ENCODE results near the gene STARD9.

STARD9 gene

DNA sequence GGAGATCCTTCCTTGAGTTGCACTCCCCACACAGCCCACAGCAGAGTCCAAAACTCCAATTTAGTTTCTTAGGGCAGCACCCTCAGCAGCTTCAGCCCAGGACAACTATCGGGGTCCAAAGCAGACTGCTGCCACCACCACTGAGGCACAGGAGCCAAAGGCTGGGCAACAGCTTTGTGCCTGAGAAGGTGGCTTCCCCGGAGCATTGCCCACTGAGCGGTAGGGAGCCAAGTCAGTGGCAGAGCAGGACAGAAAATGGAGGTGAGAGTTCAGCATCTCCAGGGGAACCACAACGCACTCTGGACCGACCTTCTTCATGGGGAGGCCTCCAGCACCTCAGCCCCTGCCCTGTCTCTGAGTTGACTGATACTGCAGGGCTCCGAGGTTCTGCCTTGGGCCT, 118.1 kb downstream of the STARD9 start:
- DNase-seq (ENCODE audit: low spot score) = no peak
- no peak for FAIRE-seq

DNA sequence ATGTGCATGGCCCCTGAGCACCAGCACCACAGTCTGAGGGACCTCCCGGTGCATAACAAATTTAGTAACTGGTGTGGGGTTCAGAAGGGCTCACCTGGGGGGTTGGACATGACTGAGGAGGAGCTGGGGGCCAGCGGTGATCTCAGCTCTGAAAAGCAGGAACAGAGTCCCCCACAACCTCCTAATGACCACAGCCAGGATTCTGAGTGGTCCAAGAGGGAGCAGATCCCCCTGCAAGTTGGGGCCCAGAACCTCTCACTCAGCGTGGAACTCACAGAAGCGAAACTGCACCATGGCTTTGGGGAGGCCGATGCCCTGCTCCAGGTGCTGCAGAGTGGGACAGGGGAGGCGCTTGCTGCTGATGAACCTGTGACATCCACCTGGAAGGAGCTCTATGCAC, 118.5 kb downstream of the STARD9 start:
- FAIRE-seq (no peak), DNase-seq (ENCODE audit: low spot score) (no peak)

DNA sequence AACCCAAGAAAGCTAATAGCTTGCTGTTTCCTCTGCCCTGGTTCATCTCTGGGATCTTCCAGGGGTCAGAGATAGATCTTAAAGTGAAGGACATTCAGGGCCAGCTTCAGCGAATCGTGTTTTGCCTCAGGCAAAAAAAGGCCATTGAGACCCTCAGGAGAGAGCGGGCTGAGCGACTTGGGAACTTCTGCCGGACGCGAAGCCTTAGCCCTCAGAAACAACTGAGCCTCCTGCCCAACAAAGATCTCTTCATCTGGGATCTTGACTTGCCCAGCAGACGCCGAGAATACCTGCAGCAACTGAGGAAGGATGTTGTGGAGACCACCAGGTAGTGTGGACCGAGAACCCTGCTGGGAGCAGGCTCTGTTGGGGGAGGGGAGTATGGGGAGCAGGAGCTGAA, 119.0 kb downstream of the STARD9 start:
- no peak for DNase-seq (ENCODE audit: low spot score)
- no peak for FAIRE-seq

DNA sequence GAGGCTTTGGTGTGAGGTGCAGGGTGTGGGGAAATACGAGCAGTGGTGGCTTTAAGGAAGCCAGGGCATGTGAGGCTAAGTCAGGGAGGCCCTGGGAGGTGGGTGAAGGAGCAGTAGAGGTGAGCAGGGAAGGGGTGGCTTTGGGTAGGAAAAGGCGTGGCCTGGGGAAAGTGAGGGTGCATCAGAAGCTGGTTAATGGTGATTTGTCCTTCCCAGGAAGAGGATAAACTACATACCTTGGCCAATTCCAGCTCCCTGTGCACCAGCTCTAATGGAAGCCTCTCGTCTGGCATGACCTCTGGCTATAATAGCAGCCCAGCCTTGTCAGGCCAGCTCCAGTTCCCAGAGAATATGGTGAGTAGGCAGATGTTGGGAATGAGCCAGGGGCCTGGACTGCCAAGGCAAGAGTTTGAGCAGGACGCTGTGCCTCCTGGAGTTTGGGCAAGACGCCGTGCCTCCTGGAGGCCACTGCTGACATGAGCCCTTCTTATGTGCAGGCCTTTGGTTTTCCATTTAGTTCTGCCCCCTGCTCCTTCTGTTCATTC, 120.2 kb downstream of the STARD9 start:
- FAIRE-seq = no peak
- DNase-seq (ENCODE audit: low spot score) = no peak

- DNase-seq (ENCODE audit: low spot score) (no peak), FAIRE-seq (no peak)
These were observed 121.2 kb downstream of the STARD9 start for GRCh38 chr15:42696626-42697025.

DNA sequence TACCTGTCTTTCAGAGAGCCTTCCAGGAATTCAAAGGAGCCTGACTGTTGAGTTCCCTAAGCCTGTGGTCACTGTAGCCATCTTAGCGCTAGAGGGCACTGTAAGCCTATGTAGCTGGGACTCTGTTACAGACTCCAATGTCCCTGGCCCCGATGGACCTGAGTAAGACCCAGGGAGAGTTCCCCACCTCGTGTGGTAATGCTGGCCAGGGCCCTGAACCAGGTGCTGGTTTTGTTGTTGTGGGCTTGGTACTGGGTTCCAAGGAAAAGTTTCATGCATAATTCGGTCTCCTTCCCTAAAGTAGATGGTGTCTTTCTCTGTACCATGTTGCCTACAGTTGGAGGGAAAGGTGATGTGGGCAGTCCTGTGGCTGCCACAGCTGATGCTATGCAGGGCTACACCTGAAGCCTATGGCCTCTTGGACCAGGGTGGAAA, 129.1 kb downstream of the STARD9 start:
- DNase-seq (ENCODE audit: low spot score) = peak; percentile 69

DNA sequence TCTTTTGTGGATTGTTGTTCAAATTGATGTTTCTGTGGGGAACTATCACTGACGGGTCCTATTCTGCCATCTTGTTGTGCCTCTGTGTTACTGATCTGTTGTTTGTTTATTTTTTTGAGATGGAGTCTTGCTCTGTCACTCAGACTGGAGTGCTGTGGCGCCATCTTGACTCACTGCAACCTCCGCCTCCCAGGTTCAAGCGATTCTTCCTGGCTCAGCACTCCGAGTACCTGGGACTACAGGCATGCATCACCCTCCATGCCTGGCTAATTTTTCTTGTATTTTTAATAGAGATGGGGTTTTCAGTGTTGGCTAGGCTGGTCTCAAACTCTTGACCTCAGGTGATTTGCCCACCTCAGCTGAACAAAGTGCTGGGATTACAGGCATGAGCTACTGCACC, 129.9 kb downstream of the STARD9 start:
- FAIRE-seq = no peak
- no peak for DNase-seq (ENCODE audit: low spot score)

More for the DNA sequence above, 129.1 kb downstream of the STARD9 start:
- FAIRE-seq = no peak

DNA sequence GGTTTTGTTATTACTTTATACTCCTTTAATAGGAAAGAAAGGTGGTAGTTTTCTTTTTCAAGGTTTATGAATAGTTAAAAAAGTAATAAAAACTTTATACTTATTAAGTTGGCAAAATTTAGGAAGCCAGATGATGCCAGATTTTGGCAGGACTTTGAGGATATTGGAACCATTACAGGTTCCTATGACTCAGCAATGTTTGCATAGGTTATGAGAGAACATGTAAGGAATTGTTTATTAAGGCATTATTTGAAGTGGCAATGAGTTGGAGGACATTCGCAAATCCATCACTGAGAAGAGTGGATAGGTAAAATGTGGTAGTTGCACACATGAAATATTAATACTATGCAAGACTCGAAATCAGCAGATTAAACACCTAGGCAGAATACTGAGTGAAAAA, 131.7 kb downstream of the STARD9 start:
- FAIRE-seq = no peak
- DNase-seq (ENCODE audit: low spot score) = no peak

GRCh38 chr15:42707873-42708544, 132.6 kb downstream of the STARD9 start:
- FAIRE-seq = no peak
- DNase-seq (ENCODE audit: low spot score) = no peak

DNA sequence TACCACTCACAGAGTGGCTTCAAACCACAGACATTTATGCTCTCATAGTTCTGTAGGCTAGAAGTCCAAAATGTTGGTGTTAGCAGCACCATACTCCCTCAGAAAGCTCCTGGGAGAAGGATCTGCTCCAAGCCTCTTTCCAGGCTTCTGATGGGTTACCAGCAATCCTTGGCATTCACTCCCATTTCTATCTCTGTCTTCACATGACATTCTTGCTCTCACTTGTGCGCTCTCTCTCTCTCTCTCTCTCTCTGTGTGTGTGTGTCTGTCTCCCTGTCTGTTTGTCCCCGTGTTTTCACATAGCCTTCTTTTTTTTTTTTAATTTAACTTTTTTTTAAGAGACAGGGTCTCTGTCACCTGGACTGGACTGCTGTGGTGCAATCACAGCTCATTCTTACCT, 135.3 kb downstream of the STARD9 start:
- FAIRE-seq = no peak
- no peak for DNase-seq (ENCODE audit: low spot score)

- no peak for FAIRE-seq
These were observed 136.3 kb downstream of the STARD9 start for GRCh38 chr15:42711746-42712145.

GRCh38 chr15:42712584-42712983, 137.2 kb downstream of the STARD9 start:
- no peak for DNase-seq (ENCODE audit: low spot score)
- FAIRE-seq = no peak

More at GRCh38 chr15:42711746-42712145, 136.3 kb downstream of the STARD9 start:
- no peak for DNase-seq (ENCODE audit: low spot score)

GRCh38 chr15:42716125-42716524, 140.7 kb downstream of the STARD9 start:
- no peak for FAIRE-seq
- DNase-seq (ENCODE audit: low spot score) = no peak

DNA sequence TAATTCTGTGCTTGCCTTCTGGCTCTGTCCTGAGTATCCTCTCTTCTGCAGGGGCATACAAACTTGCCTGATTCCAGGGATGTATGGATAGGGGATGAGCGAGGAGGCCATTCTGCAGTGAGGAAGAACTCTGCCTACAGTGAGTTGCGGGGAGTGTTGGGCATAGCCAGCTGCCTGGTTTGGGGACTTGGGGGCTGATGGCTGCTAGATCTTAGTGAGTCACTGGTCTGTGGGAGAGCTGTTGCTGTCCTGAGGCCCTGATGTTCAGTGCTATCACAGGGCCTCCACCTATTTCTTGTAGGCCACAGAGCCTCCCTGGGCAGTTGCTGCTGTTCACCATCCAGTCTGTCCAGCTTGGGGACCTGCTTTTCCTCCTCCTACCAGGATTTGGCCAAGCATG, 141.2 kb downstream of the STARD9 start:
- no peak for DNase-seq (ENCODE audit: low spot score)
- FAIRE-seq = no peak

GRCh38 chr15:42719043-42719442, 143.6 kb downstream of the STARD9 start:
- DNase-seq (ENCODE audit: low spot score) = no peak
- FAIRE-seq = no peak

GRCh38 chr15:42720071-42720470, 144.7 kb downstream of the STARD9 start:
- DNase-seq (ENCODE audit: low spot score) (no peak), FAIRE-seq (no peak)

DNA sequence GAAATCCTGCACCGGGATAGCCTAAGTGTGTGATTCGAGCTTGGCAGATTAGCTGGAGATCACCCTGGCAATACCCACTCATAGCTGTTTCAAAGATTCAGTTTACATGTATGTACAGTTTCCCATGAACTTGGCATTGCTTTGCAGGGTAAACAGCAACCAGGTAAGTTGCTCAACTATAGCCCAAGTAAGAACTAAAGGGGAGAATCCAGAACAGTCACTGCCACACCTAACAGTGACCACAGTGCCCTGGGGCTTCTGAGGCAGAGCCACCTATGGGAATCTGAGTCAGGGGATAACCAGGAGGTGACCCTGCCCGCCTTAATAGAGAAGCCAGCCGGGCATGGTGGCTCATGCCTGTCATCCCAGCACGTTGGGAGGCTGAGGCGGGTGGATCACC, 145.6 kb downstream of the STARD9 start:
- no peak for FAIRE-seq
- DNase-seq (ENCODE audit: low spot score) = no peak

GRCh38 chr15:42721916-42722315, 146.5 kb downstream of the STARD9 start:
- DNase-seq (ENCODE audit: low spot score) (no peak), FAIRE-seq (no peak)

GRCh38 chr15:42723068-42723467, 147.7 kb downstream of the STARD9 start:
- no peak for FAIRE-seq
- no peak for DNase-seq (ENCODE audit: low spot score)

- FAIRE-seq (no peak), DNase-seq (ENCODE audit: low spot score) (no peak)
These were observed 148.9 kb downstream of the STARD9 start for GRCh38 chr15:42724276-42724675.

DNA sequence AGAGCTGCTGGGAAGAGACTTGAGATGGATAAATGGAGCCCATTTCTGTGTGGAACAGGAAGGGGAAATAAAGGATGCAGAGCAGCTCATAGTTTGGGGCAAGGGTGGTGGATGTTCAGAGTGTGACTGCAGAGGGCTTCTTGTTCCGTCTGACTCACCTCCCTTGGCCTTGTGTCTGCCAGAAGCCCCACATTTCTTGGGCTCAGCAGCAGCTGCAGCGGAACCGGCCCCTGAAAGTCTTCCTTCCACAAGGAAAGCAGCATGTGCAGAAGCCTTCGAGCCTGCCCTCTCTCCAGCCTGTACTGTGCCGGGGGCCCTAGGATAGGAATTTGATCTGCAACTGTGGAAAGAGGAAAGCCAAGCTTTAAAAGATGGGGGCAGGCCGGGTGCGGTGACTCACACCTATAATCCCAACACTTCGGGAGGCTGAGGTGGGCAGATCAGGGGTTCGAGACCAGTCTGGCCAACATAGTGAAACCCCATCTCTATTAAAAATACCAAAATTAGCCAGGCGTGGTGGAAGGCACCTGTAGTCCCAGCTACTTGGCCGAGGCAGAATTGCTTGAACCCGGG, 150.0 kb downstream of the STARD9 start:
- no peak for FAIRE-seq

DNA sequence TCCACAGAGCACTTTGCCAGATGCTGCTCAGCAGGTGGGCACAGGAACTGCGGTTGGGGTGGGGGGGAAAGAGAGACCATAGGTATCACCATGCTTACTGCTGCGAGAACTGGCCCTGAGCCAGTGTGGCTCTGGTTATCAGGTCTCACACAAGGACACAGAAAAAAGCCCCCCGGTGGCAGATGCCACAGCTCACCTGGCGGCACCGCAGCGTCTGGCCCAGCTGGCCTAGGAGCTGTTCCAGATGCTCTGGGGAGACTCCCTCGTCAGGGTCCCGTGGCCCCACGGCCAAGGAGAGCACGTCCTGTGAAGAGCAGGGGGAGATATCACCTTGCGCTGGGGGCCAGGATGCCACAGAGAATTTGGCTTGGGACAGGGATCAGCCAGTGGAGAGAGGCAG, 150.7 kb downstream of the STARD9 start:
- FAIRE-seq (no peak), DNase-seq (ENCODE audit: low spot score) (no peak)

More for the DNA sequence above, 150.0 kb downstream of the STARD9 start:
- no peak for DNase-seq (ENCODE audit: low spot score)

GRCh38 chr15:42727750-42728381, 152.5 kb downstream of the STARD9 start:
- FAIRE-seq (no peak), DNase-seq (ENCODE audit: low spot score) (no peak)
